Small intestine (tissue), 7 donors: ENCODE measurements around the gene RPTN. TPM values are rescaled to one million over a fixed set of nuclear protein-coding genes. Genes with fewer than 3 reads are reported as not detected.

ENCODE experiments used
- DNase-seq, 2 donors: peaks; one replicate each; pipeline versions ENCODE4 v3.0.0 to v3.0.0-alpha.2; 2013
- FAIRE-seq: peaks from 2 replicates; lab custom pipeline; 2012; peaks lifted over from hg19 to GRCh38; lab: Jason Lieb, UNC
- H3K27ac ChIP-seq, 3 donors: one replicate each; pipeline ENCODE4 v1.5.1; 2013; ENCODE audit warnings: low read length in 2 of 3, mild to moderate bottlenecking in 2 of 3, control low read depth in 1 of 3, inconsistent platforms in 1 of 3, low read depth in 1 of 3, moderate library complexity in 1 of 3
- H3K27me3 ChIP-seq, 3 donors: one replicate each; pipeline ENCODE4 v1.6.1; 2013; ENCODE audit warnings: low read length in 3 of 3, inconsistent platforms in 1 of 3; ENCODE audit not compliant: control insufficient read depth in 3 of 3, insufficient read depth in 3 of 3
- H3K36me3 ChIP-seq, 3 donors: one replicate each; pipeline ENCODE4 v1.6.1; 2013; ENCODE audit warnings: low read length in 3 of 3, inconsistent platforms in 1 of 3, low read depth in 1 of 3, mild to moderate bottlenecking in 1 of 3, moderate library complexity in 1 of 3; ENCODE audit not compliant: control insufficient read depth in 3 of 3, insufficient read depth in 2 of 3
- H3K4me1 ChIP-seq, 3 donors: one replicate each; pipeline ENCODE4 v1.6.1; 2013; ENCODE audit warnings: low read length in 2 of 3, inconsistent platforms in 1 of 3, low read depth in 1 of 3, mild to moderate bottlenecking in 1 of 3, moderate library complexity in 1 of 3; ENCODE audit not compliant: control insufficient read depth in 3 of 3, insufficient read depth in 2 of 3
- H3K4me3 ChIP-seq, 3 donors: one replicate each; pipeline ENCODE4 v1.5.1; 2013; ENCODE audit warnings: low read length in 3 of 3, control low read depth in 1 of 3, inconsistent platforms in 1 of 3, low read depth in 1 of 3, mild to moderate bottlenecking in 1 of 3, moderate library complexity in 1 of 3
- H3K9me3 ChIP-seq, 2 donors: one replicate each; pipeline ENCODE4 v1.6.1; 2013; ENCODE audit warnings: low read depth in 1 of 2, low read length in 1 of 2; ENCODE audit not compliant: control insufficient read depth in 2 of 2, insufficient read depth in 1 of 2
- WGBS, 3 donors: extraction: QIAGEN DNeasy Blood & Tissue Kit; methylation state at CpG; one replicate each; pipeline ENCODE4 v1.1.7; 2013; 5-methylcytosine and 5-hydroxymethylcytosine counted together
- polyA plus RNA-seq, 4 donors: library from polyadenylated mRNA; stranded (reverse) in 3 of 4; unstranded in 1 of 4; fragments of 200-250 nt in 3 of 4; fragments of 120-200 nt in 1 of 4; gene quantifications; one replicate each; pipeline versions ENCODE4 v1.2.1 to v1.2.3, GENCODE V29; 2013
- donor health status: healthy with polysubstance abuse.
- donor health status: control.
- donor health status: control.
- donor health status: Bipolar disorder and iron deficiency.
- donor health status: healthy.

RPTN gene
- polyA plus RNA-seq, 4 donors: not detected

DNA sequence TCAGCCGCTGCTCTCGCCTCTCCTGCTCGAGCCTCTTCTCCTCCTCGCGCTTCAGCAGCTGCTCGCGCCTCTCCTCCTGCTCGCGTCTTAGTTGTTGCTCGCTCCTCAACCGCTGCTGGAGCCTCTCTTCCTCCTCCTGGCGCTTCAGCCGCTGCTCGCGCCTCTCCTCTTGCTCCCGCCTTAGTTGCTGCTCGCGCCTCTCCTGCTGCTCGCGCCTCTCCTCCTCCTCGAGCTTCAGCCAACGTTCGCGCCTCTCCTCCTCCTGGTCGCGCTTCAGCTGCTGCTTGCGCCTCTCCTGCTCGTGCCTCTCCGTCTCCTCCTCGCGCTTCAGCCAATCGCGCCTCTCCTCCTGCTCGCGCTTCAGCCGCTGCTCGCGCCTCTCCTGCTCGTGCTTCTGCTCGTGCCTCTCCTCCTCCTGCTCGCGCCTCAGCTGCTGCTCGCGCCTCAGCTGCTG lies 47.5 kb downstream of the RPTN start:
- 0 to 1% (median 1%) methylated on average over 43 to 44 of the region's 44 CpGs for WGBS, 3 donors
- FAIRE-seq (no peak), DNase-seq (peak; percentile 8 to 57)
- Histone ChIP-seq H3K27me3 (peaks cover 5 to 86% (median 39%) of the 10 kb centered on the region in 3 donors), H3K27ac (no peak overlapping the region), H3K4me3 (peak overlapping the region in 2 of 3 donors; percentile 26 to 28), H3K36me3 (no peaks in the 10 kb centered on the region), H3K4me1 (peaks cover 0 to 28% (median 3%) of the 10 kb centered on the region in 3 donors), H3K9me3 (peaks cover 0 to 26% of the 10 kb centered on the region in 2 donors)

DNA sequence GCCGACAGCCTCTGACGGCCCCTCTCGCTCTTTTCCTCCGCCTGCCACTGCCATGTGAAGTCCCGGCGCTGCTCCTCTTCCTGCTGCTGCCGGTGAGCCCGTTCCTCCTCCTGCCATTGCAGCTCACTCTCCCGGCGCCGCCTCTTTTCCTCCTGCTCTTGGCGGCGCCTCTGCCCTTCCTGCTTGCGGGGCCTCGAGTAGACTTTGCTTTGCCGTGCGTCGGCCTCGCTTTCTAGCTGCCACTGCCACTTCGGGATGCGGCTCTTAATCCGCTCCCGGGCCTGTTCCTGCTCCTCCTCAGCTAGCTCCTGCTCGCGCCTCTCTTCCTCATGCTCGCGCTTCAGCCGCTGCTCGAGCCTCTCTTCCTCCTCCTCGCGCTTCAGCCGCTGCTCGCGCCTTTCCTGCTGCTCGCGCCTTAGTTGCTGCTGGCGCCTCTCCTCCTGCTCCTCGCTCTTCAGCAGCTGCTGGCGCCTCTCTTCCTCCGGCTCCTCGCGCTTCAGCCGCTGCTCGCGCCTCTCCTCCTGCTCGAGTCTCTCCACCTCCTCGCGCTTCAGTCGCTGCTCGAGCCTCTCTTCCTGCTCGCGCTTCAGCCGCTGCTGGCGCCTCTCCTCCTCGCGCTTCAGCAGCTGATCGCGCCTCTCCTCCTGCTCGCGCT lies 48.0 kb downstream of the RPTN start:
- FAIRE-seq: no peak
- peaks cover 5 to 85% (median 39%) of the 10 kb centered on the region in 3 donors for H3K27me3 ChIP-seq
- WGBS, 3 donors: 0 to 1% (median 1%) methylated on average over 60 of the region's 60 CpGs

DNA sequence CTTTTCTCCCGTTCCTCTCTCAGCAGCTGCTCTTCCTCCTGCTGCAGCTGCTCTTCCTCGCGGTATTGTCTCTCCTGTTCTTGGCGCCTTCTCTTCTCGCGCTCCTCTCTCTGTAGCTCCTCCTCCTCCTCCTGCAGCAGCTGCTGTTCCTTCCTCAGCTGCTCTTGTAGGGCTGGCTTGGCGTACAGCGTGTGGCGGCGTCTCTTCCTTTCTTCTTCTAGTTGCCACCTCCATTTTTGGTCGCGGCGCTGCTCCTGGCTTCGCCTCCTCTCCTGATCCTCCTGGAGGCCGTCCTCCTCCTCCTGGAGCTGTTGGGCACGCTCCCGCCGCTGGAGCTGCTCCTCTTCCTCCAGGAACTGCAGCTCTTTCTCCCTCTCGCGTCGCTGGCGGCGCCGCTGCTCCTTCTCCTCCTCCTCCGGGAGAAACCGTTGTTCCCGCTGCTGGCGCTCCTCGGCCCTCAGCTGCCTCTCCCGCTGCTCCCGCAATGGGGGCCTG lies 48.6 kb downstream of the RPTN start:
- DNase-seq (peak; percentile 4 to 45), FAIRE-seq (no peak)
- 2 to 4% (median 2%) methylated on average over 26 to 31 of the region's 31 CpGs for WGBS, 3 donors
- Histone ChIP-seq H3K9me3 (peaks cover 0 to 26% of the 10 kb centered on the region in 2 donors), H3K4me1 (peaks cover 0 to 28% (median 3%) of the 10 kb centered on the region in 3 donors), H3K27ac (no peak overlapping the region), H3K4me3 (peak overlapping the region in 2 of 3 donors; percentile 26 to 28), H3K27me3 (peaks cover 5 to 87% (median 38%) of the 10 kb centered on the region in 3 donors), H3K36me3 (no peaks in the 10 kb centered on the region)

More for the DNA sequence above, 48.0 kb downstream of the RPTN start:
- Histone ChIP-seq H3K4me1 (peaks cover 0 to 28% (median 3%) of the 10 kb centered on the region in 3 donors), H3K36me3 (no peaks in the 10 kb centered on the region), H3K4me3 (peak overlapping the region in 2 of 3 donors; percentile 26 to 28), H3K9me3 (peaks cover 0 to 26% of the 10 kb centered on the region in 2 donors), H3K27ac (no peak overlapping the region)
- DNase-seq: peak; percentile 31 to 65

DNA sequence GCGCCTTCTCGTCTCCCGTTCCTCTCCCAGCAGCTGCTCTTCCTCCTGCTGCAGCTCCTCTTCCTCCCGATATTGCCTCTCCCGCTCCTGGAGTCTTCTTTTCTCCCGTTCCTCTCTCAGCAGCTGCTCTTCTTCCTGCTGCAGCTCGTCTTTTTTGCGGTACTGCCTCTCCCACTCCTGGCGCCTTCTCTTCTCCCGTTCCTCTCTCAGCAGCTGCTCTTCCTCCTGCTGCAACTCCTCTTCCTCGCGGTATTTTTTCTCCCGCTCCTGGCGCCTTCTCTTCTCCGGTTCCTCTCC lies 49.1 kb downstream of the RPTN start:
- Histone ChIP-seq H3K27me3 (peaks cover 5 to 86% (median 35%) of the 10 kb centered on the region in 3 donors), H3K27ac (no peak overlapping the region), H3K36me3 (no peaks in the 10 kb centered on the region), H3K9me3 (peaks cover 0 to 26% of the 10 kb centered on the region in 2 donors), H3K4me3 (peak overlapping the region in 1 of 3 donors; percentile 28), H3K4me1 (peaks cover 0 to 28% (median 3%) of the 10 kb centered on the region in 3 donors)
- DNase-seq: peak in 1 of 2 donors; percentile 12
- WGBS, 3 donors: 9 to 12% (median 11%) methylated on average over 15 of the region's 15 CpGs
- no peak for FAIRE-seq

DNA sequence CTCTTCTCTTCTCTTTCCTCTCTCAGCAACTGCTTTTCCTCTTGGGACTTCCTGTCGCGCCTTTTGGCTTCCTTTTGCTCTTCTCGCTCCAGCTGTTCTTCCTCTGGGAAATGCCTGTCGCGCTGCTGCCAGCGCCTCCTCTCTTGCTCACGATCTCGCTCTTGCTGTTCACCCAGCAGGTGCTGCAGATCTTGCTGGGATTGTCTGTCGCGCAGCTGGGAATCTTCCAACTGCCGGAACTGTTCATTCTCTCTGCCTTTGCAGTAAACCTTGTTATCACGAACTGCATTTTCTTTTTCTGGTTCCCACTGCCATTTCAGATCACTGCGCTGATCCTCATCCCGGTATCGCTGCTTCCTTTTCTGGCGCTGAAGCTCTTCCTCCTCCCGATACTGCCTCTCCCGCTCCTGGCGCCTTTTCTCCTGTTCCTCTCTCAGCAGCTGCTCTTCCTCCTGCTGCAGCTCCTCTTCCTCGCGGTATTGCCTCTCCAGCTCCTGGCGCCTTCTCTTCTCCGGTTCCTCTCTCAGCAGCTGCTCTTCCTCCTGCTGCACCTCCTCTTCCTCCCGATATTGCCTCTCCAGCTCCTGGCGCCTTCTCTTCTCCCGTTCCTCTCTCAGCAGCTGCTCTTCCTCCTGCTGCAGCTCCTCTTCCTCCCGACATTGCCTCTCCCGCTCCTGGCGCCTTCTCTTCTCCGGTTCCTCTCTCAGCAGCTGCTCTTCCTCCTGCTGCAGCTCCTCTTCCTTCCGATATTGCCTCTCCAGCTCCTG lies 49.6 kb downstream of the RPTN start:
- FAIRE-seq (no peak), DNase-seq (peak in 1 of 2 donors; percentile 39)
- H3K4me3 ChIP-seq: no peak overlapping the region
- H3K27ac ChIP-seq: no peak overlapping the region
- 12 to 14% (median 13%) methylated on average over 29 to 31 of the region's 31 CpGs for WGBS, 3 donors
- no peaks in the 10 kb centered on the region for H3K36me3 ChIP-seq
- peaks cover 0 to 26% of the 10 kb centered on the region in 2 donors for H3K9me3 ChIP-seq
- peaks cover 5 to 89% (median 37%) of the 10 kb centered on the region in 3 donors for H3K27me3 ChIP-seq
- peaks cover 0 to 28% (median 3%) of the 10 kb centered on the region in 3 donors for H3K4me1 ChIP-seq

DNA sequence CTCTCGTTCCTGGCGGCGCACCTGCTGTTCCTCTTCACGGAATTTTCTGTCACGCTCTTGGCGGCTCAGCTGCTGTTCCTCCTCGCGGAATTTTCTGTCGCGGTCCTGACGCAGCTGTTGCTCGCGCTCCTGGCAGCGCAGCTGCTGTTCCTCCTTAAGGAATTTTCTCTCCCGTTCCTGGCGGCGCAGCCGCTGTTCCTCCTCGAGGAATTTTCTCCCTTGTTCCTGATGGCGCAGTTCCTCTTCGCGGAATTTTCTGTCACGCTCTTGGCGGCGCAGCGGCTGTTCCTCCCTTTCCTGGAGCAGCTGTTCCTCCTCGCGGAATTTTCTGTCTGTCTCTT lies 50.2 kb downstream of the RPTN start:
- Histone ChIP-seq H3K36me3 (no peaks in the 10 kb centered on the region), H3K4me1 (peaks cover 0 to 28% (median 3%) of the 10 kb centered on the region in 3 donors), H3K27me3 (peaks cover 5 to 86% (median 37%) of the 10 kb centered on the region in 3 donors), H3K27ac (no peak overlapping the region), H3K4me3 (no peak overlapping the region), H3K9me3 (peaks cover 0 to 26% of the 10 kb centered on the region in 2 donors)
- FAIRE-seq: no peak
- 19 to 33% (median 27%) methylated on average over 28 of the region's 28 CpGs for WGBS, 3 donors
- peak in 1 of 2 donors; percentile 15 for DNase-seq

DNA sequence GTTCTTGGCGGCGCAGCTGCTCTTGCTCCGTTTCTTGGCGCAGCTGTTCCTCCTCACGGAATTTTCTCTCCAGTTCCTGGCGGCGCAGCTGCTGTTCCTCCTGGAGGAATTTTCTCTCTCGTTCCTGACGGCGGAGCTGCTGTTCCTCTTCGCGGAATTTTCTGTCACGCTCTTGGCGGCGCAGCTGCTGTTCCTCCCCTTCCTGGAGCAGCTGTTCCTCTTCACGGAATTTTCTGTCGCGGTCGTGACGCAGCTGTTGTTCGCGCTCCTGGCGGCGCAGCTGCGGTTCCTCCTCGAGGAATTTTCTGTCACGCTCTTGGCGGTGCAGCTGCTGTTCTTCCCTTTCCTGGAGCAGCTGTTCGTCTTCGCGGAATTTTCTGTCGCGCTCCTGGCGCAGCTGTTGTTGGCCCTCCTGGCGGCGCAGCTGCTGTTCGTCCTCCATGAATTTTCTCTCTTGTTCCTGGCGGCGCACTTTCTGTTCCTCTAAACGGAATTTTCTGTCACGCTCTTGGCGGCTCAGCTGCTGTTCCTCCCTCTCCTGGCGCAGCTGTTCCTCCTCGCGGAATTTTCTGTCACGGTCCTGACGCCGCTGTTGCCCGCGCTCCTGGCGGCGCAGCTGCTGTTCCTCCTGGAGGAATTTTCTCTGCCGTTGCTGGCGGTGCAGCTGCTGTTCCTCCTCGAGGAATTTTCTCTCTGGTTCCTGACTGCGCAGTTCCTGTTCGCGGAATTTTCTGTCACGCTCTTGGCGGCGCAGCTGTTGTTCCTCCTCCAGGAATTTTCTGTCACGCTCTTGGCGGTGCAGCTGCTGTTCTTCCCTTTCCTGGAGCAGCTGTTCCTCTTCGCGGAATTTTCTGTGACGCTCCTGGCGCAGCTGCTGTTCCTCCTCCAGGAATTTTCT lies 50.8 kb downstream of the RPTN start:
- Histone ChIP-seq H3K27me3 (peaks cover 5 to 84% (median 37%) of the 10 kb centered on the region in 3 donors), H3K36me3 (no peaks in the 10 kb centered on the region), H3K9me3 (peaks cover 0 to 26% of the 10 kb centered on the region in 2 donors), H3K4me3 (no peak overlapping the region), H3K27ac (no peak overlapping the region), H3K4me1 (peaks cover 0 to 28% (median 3%) of the 10 kb centered on the region in 3 donors)
- WGBS, 3 donors: 11 to 26% (median 26%) methylated on average over 67 of the region's 67 CpGs
- FAIRE-seq (no peak), DNase-seq (peak in 1 of 2 donors; percentile 19)
